OCI-LY3 (cell line): ENCODE data around the gene VPS25.

Experiments
- EZH2phosphoT487 ChIP-seq: fragments of 200-600 bp; shearing (Covaris generic); IDR thresholded peaks from 2 replicates; pipeline ENCODE4 v1.6.1; 2018; ENCODE audit warnings: antibody characterized with exemption, mixed run types, low read depth
- TF ChIP-seq, protein P1 (sequence below): fragments of 200-600, 300-600 bp; sonication (generic); IDR thresholded peaks from 2 replicates; pipeline ENCODE4 v1.5.1; 2014; ENCODE audit warnings: antibody characterized with exemption, low read length, low read depth

DNA sequence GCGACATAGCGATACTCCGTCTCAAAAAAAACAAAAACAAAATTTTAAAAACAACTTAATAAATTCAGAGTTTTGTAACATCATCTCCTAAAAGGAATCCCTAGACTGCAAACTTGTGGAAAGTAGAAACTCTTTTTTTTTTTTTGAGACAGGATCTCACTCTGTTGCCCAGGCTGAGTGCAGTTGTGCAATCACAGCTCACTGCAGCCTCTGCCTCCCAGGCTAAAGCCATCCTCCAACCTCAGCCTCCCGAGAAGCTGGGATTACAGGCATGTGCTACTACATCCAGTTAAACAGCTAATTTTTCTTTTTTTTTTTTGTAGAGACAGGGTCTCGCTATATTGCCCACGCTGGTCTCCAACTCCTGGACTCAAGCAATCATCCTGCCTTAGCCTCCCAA is 48.1 kb upstream of the VPS25 start:
- TF ChIP-seq, protein P1, sequence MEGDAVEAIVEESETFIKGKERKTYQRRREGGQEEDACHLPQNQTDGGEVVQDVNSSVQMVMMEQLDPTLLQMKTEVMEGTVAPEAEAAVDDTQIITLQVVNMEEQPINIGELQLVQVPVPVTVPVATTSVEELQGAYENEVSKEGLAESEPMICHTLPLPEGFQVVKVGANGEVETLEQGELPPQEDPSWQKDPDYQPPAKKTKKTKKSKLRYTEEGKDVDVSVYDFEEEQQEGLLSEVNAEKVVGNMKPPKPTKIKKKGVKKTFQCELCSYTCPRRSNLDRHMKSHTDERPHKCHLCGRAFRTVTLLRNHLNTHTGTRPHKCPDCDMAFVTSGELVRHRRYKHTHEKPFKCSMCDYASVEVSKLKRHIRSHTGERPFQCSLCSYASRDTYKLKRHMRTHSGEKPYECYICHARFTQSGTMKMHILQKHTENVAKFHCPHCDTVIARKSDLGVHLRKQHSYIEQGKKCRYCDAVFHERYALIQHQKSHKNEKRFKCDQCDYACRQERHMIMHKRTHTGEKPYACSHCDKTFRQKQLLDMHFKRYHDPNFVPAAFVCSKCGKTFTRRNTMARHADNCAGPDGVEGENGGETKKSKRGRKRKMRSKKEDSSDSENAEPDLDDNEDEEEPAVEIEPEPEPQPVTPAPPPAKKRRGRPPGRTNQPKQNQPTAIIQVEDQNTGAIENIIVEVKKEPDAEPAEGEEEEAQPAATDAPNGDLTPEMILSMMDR = no peak
- no peak for TF ChIP-seq EZH2phosphoT487
